B cell (primary cell): ENCODE data around the gene WDR35. TPM values are rescaled to one million over a fixed set of nuclear protein-coding genes. Genes with fewer than 3 reads are reported as not detected.

Experiments used
- ATAC-seq: fragments of 200-7000 bp; cut with Tn5 transposase; one replicate; pipeline ENCODE4 v1.10.0; 2021; ENCODE audit warnings: low read depth, mild to moderate bottlenecking, moderate number of reproducible peaks, moderate library complexity
- CTCF ChIA-PET: fragments of 350-600 bp; sonication (Branson Sonifier 250); formaldehyde crosslinking; loops from one replicate; lab custom pipeline; 2021; ENCODE audit warnings: antibody characterized with exemption, inconsistent platforms; lab: Charles Lee
- POLR2A ChIA-PET: fragments of 350-600 bp; sonication (Branson Sonifier 250); formaldehyde crosslinking; loops from one replicate; lab custom pipeline; 2021; ENCODE audit warnings: antibody characterized with exemption; lab: Charles Lee
- DNase-seq: peaks from one replicate; pipeline ENCODE4 v3.0.0; 2013
- H2AFZ ChIP-seq: 2 replicates; pipeline ENCODE4 v1.6.1; 2012; ENCODE audit warnings: mild to moderate bottlenecking, low read depth, low read length; ENCODE audit not compliant: insufficient read depth, poor library complexity, severe bottlenecking
- H3K27ac ChIP-seq, 2 donors: 1 replicate in 1 of 2; 2 replicates in 1 of 2; pipeline ENCODE4 v1.5.1; 2012 to 2013; ENCODE audit warnings: low read length in 2 of 2, mild to moderate bottlenecking in 2 of 2, moderate library complexity in 1 of 2
- H3K27me3 ChIP-seq, 4 experiments: fragments of 200-600 bp in 1 of 4; sonication (generic) in 1 of 4; replicated peaks in 1 of 4; 1 replicate in 2 of 4; 2 replicates in 2 of 4; pipeline versions ENCODE4 v1.6.1 to v1.7.0; 2013 to 2016; ENCODE audit warnings: low read length in 3 of 4, mild to moderate bottlenecking in 2 of 4, mixed read lengths in 1 of 4, moderate library complexity in 1 of 4; ENCODE audit not compliant: insufficient read depth in 4 of 4, control insufficient read depth in 3 of 4; ENCODE audit errors: control extremely low read depth in 1 of 4
- H3K36me3 ChIP-seq, 2 experiments: replicated peaks in 1 of 2; 1 replicate in 1 of 2; 2 replicates in 1 of 2; pipeline versions ENCODE4 v1.6.1 to v1.7.1; 2013; ENCODE audit warnings: low read length in 1 of 2; ENCODE audit not compliant: insufficient read depth in 2 of 2, control insufficient read depth in 1 of 2; ENCODE audit errors: control extremely low read depth in 1 of 2, extremely low read depth in 1 of 2
- H3K4me1 ChIP-seq, 2 donors: fragments of 200-600 bp in 1 of 2; sonication (generic) in 1 of 2; 1 replicate in 1 of 2; 2 replicates in 1 of 2; pipeline versions ENCODE4 v1.5.1 to v1.6.1; 2013 to 2017; ENCODE audit warnings: low read length in 2 of 2; ENCODE audit not compliant: control insufficient read depth in 2 of 2, insufficient read depth in 2 of 2
- H3K4me2 ChIP-seq: replicated peaks from 2 replicates; pipeline ENCODE3; 2012; ENCODE audit warnings: mild to moderate bottlenecking, low read depth, low read length; ENCODE audit not compliant: poor library complexity, severe bottlenecking
- H3K4me3 ChIP-seq, 5 experiments: fragments of 200-600 bp in 1 of 5; sonication (generic) in 1 of 5; 1 replicate in 3 of 5; 2 replicates in 2 of 5; pipeline versions ENCODE4 v1.5.1 to v1.7.0; 2011 to 2016; ENCODE audit warnings: low read length in 4 of 5, mild to moderate bottlenecking in 4 of 5, low read depth in 2 of 5, control low read depth in 1 of 5, moderate library complexity in 1 of 5; ENCODE audit not compliant: insufficient read depth in 1 of 5; ENCODE audit errors: control extremely low read depth in 1 of 5, extremely low read depth in 1 of 5
- H3K79me2 ChIP-seq: fragments of 200-600 bp; sonication (generic); one replicate; pipeline ENCODE4 v1.6.0; 2016; ENCODE audit warnings: low read length; ENCODE audit not compliant: control insufficient read depth, insufficient read depth
- H3K9ac ChIP-seq: fragments of 200-600 bp; sonication (generic); 2 replicates; pipeline ENCODE4 v1.6.1; 2017; ENCODE audit warnings: mild to moderate bottlenecking, low read length, moderate library complexity
- H3K9me3 ChIP-seq, 3 donors: one replicate each; pipeline versions ENCODE4 v1.6.1 to v1.7.1; 2013; ENCODE audit warnings: low read length in 2 of 3; ENCODE audit not compliant: control insufficient read depth in 2 of 3, insufficient read depth in 1 of 3; ENCODE audit errors: control extremely low read depth in 1 of 3
- H4K20me1 ChIP-seq: 2 replicates; pipeline ENCODE4 v1.6.0; 2012; ENCODE audit warnings: mild to moderate bottlenecking, low read length; ENCODE audit not compliant: insufficient read depth, control insufficient read depth, poor library complexity, severe bottlenecking
- H3K27ac Mint-ChIP-seq: one replicate; pipeline ENCODE4 v1.8.0; 2021; ENCODE audit warnings: mixed read lengths
- H3K27me3 Mint-ChIP-seq: one replicate; pipeline ENCODE4 v1.8.0; 2021; ENCODE audit warnings: mixed read lengths
- H3K4me1 Mint-ChIP-seq: one replicate; pipeline ENCODE4 v1.8.0; 2021; ENCODE audit warnings: mixed read lengths
- H3K4me3 Mint-ChIP-seq: one replicate; pipeline ENCODE4 v1.8.0; 2021; ENCODE audit warnings: mixed read lengths
- H3K9me3 Mint-ChIP-seq: one replicate; pipeline ENCODE4 v1.8.0; 2022; ENCODE audit warnings: mixed read lengths; ENCODE audit not compliant: insufficient read depth
- EZH2 ChIP-seq: IDR thresholded peaks from 2 replicates; pipeline ENCODE4 v1.6.1; 2012; ENCODE audit warnings: borderline replicate concordance, low read depth, mild to moderate bottlenecking, moderate library complexity, low read length; ENCODE audit not compliant: insufficient read depth, poor library complexity, severe bottlenecking
- WGBS: methylation state at CpG from one replicate; pipeline ENCODE4 v1.1.5; 2013; ENCODE audit warnings: missing lambda C conversion rate; ENCODE audit not compliant: insufficient coverage; 5-methylcytosine and 5-hydroxymethylcytosine counted together
- intact Hi-C: fragments of 100-400 bp; cut with micrococcal nuclease; formaldehyde crosslinking; loops from one replicate; pipeline ENCODE4 v1.10.0; 2022
- polyA plus RNA-seq: library from polyadenylated mRNA; depleted of rRNA; stranded (reverse); fragments of >200 nt; gene quantifications from 2 replicates; pipeline ENCODE4 v1.2.3, GENCODE V29; 2012
- total RNA-seq, 2 donors: library from RNA; stranded (reverse); fragments of 120-200 nt in 1 of 2; gene quantifications; 1 replicate in 1 of 2; 2 replicates in 1 of 2; pipeline versions ENCODE4 v1.2.3 to v1.2.4, GENCODE V29; 2013 to 2022
- TF ChIP-seq, protein P1 (sequence below): fragments of 200-600 bp; IDR thresholded peaks from one replicate; pipeline ENCODE4 v1.8.0; 2022; ENCODE audit warnings: antibody characterized with exemption, mild to moderate bottlenecking

Gene WDR35
- total and polyA plus RNA-seq, 2 donors (not counting 1 experiment from before 2014, with no cell fraction given): 2.4 to 9.4 TPM

DNA sequence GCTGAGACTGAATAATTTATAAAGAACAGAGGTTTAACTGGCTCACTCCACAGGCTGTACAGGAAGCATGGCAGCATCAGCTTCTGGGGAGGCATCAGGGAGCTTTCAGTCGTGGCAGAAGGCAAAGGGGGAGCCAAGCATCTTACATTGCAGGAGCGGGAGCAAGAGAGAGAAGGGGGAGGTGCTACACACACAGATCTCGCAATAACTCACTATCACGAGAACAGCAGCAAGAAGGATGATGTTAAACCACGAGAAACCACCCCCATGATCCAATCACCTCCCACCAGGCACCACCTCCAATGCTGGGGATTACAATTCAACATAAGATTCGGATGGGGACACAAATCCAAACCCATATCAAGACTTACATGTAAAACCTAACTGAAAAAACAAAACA lies 40.3 kb upstream of the WDR35 start:
- H3K79me2 ChIP-seq: peaks cover 1% of the 10 kb centered on the region
- Mint-ChIP-seq H3K27me3 (no peaks in the 10 kb centered on the region), H3K4me3 (no peak overlapping the region), H3K4me1 (no peaks in the 10 kb centered on the region), H3K27ac (no peak overlapping the region), H3K9me3 (peaks cover 2% of the 10 kb centered on the region)
- no peak overlapping the region for H3K4me2 ChIP-seq
- TF ChIP-seq, protein P1, sequence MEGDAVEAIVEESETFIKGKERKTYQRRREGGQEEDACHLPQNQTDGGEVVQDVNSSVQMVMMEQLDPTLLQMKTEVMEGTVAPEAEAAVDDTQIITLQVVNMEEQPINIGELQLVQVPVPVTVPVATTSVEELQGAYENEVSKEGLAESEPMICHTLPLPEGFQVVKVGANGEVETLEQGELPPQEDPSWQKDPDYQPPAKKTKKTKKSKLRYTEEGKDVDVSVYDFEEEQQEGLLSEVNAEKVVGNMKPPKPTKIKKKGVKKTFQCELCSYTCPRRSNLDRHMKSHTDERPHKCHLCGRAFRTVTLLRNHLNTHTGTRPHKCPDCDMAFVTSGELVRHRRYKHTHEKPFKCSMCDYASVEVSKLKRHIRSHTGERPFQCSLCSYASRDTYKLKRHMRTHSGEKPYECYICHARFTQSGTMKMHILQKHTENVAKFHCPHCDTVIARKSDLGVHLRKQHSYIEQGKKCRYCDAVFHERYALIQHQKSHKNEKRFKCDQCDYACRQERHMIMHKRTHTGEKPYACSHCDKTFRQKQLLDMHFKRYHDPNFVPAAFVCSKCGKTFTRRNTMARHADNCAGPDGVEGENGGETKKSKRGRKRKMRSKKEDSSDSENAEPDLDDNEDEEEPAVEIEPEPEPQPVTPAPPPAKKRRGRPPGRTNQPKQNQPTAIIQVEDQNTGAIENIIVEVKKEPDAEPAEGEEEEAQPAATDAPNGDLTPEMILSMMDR: no peak
- TF ChIP-seq EZH2: no peak
- no peak overlapping the region for H2AFZ ChIP-seq
- no peak overlapping the region for H3K4me3 ChIP-seq
- WGBS: 95% methylated on average over 2 of the region's 6 CpGs
- peaks cover 3% of the 10 kb centered on the region for H4K20me1 ChIP-seq
- no peaks in the 10 kb centered on the region for H3K9me3 ChIP-seq
- ChIA-PET CTCF (interaction anchor here (2.0 kb wide), 1 partner anchor 15 kb away, joined by 8 read pairs; no protein-coding TSS in a partner anchor), POLR2A (no interaction called here)
- peaks cover 4 to 65% of the 10 kb centered on the region in 2 experiments for H3K36me3 ChIP-seq
- H3K27me3 ChIP-seq: no peaks in the 10 kb centered on the region
- DNase-seq (no peak), ATAC-seq (no peak)
- H3K27ac ChIP-seq: no peak overlapping the region
- no peak overlapping the region for H3K9ac ChIP-seq
- no peaks in the 10 kb centered on the region for H3K4me1 ChIP-seq
- intact Hi-C loops: no loop called here

- CTCF ChIA-PET: interaction anchor here (1.9 kb wide), 1 partner anchor 13 kb away, joined by 12 read pairs; no protein-coding TSS in a partner anchor
- H3K27me3 ChIP-seq: no peaks in the 10 kb centered on the region
- H3K9me3 ChIP-seq: no peaks in the 10 kb centered on the region
- H2AFZ ChIP-seq: no peak overlapping the region
- intact Hi-C loops: no loop called here
- Mint-ChIP-seq H3K4me3 (no peak overlapping the region), H3K27ac (no peak overlapping the region), H3K9me3 (peaks cover 2% of the 10 kb centered on the region), H3K27me3 (no peaks in the 10 kb centered on the region), H3K4me1 (no peaks in the 10 kb centered on the region)
- no peaks in the 10 kb centered on the region for H4K20me1 ChIP-seq
- POLR2A ChIA-PET: no interaction called here
- no peak for DNase-seq
- H3K4me1 ChIP-seq: no peaks in the 10 kb centered on the region
- H3K27ac ChIP-seq: no peak overlapping the region
- no peak overlapping the region for H3K4me2 ChIP-seq
- H3K36me3 ChIP-seq: peaks cover 4 to 41% of the 10 kb centered on the region in 2 experiments
- no peak for ATAC-seq
- H3K9ac ChIP-seq: no peak overlapping the region
- 100% methylated on average over 3 of the region's 3 CpGs for WGBS
- H3K4me3 ChIP-seq: no peak overlapping the region
- no peak for TF ChIP-seq EZH2
- TF ChIP-seq, protein P1: no peak
- H3K79me2 ChIP-seq: no peaks in the 10 kb centered on the region
Measured at GRCh38 chr2:20027705-20028434, 38.0 kb upstream of the WDR35 start.
